Ovary (tissue), 3 donors: Measurements from ENCODE around the gene PCDHGB2.

Experiments
- CTCF ChIP-seq, 3 donors: fragments of 450-650 bp in 2 of 3; fragments of 200-600 bp in 1 of 3; IDR thresholded peaks; one replicate each; pipeline versions ENCODE4 v1.5.1 to v1.8.0; 2016 to 2022; ENCODE audit warnings: antibody characterized with exemption in 3 of 3, mild to moderate bottlenecking in 1 of 3
- EP300 ChIP-seq: sonication (generic); formaldehyde crosslinking; IDR thresholded peaks from one replicate; pipeline ENCODE4 v1.6.1; 2017; ENCODE audit warnings: antibody characterized with exemption
- POLR2A ChIP-seq: fragments of 450-650 bp; IDR thresholded peaks from one replicate; pipeline ENCODE4 v1.6.1; 2017; ENCODE audit warnings: antibody characterized with exemption, mild to moderate bottlenecking, moderate library complexity
- donor health status: DM: no; HTN: no; CAD: no.

- TF ChIP-seq CTCF (IDR thresholded peaks at IDR 0.05), result no peak
- no peak for TF ChIP-seq POLR2A
- TF ChIP-seq EP300, result no peak
Measured at GRCh38 chr5:141363952-141364660, 4.3 kb downstream of the PCDHGB2 start, which contains the start of gene PCDHGA5.
